ENCODE data around the gene INSR.
"Not testable (repeated sequence)": the region's sequence is repeated elsewhere in the genome, so short reads cannot be mapped to it uniquely, and the experiment has no call there.

The INSR gene

GRCh38 chr19:7188698-7189629 is 105.2 kb downstream of the INSR start:
- no peak for DNase-seq

GRCh38 chr19:7187605-7188339 is 106.4 kb downstream of the INSR start:
- DNase-seq = no peak

- no peak for DNase-seq
Observed at GRCh38 chr19:7182489-7182888, 111.7 kb downstream of the INSR start.

- DNase-seq = no peak
Observed at GRCh38 chr19:7179917-7180306, 114.3 kb downstream of the INSR start.

- DNase-seq = no peak
Observed at GRCh38 chr19:7177926-7178325, 116.3 kb downstream of the INSR start.

- DNase-seq = no peak
Observed at GRCh38 chr19:7176792-7177191, 117.4 kb downstream of the INSR start.

- no peak for DNase-seq
Observed at GRCh38 chr19:7172794-7173193, 121.4 kb downstream of the INSR start.

- no peak for DNase-seq
Observed at GRCh38 chr19:7170983-7171382, 123.2 kb downstream of the INSR start.

GRCh38 chr19:7168941-7169340 is 125.3 kb downstream of the INSR start:
- DNase-seq = no peak

GRCh38 chr19:7161292-7161691 is 132.9 kb downstream of the INSR start:
- DNase-seq = no peak

GRCh38 chr19:7159105-7159933 is 134.9 kb downstream of the INSR start:
- DNase-seq = peak; percentile 13

- DNase-seq = no peak
Observed at GRCh38 chr19:7153022-7153421, 141.2 kb downstream of the INSR start.

- no peak for DNase-seq
Observed at GRCh38 chr19:7152568-7152967, 141.6 kb downstream of the INSR start.

- DNase-seq = no peak
Observed at GRCh38 chr19:7149956-7150705, 144.1 kb downstream of the INSR start.

- not testable (repeated sequence) for DNase-seq
Observed at GRCh38 chr19:7147119-7147675, 147.0 kb downstream of the INSR start.

GRCh38 chr19:7146086-7146485 is 148.1 kb downstream of the INSR start:
- not testable (repeated sequence) for DNase-seq

GRCh38 chr19:7145494-7145893 is 148.7 kb downstream of the INSR start:
- no peak for DNase-seq

- no peak for DNase-seq
Observed at GRCh38 chr19:7142771-7143170, 151.4 kb downstream of the INSR start.

- DNase-seq = no peak
Observed at GRCh38 chr19:7140137-7140536, 154.1 kb downstream of the INSR start.

- no peak for DNase-seq
Observed at GRCh38 chr19:7139095-7139494, 155.1 kb downstream of the INSR start.

GRCh38 chr19:7138402-7138801 is 155.8 kb downstream of the INSR start:
- DNase-seq = no peak

- DNase-seq = no peak
Observed at GRCh38 chr19:7137120-7137519, 157.1 kb downstream of the INSR start.
